Smooth muscle cell (in vitro differentiated cells): ENCODE measurements around the gene TSFM. TPM values are rescaled to one million over a fixed set of nuclear protein-coding genes. Genes with fewer than 3 reads are reported as not detected.
A peak's percentile ranks its signal among the peaks of the same experiment; 100 is the strongest.

ENCODE experiments used
- DNase-seq: peaks from one replicate; lab custom pipeline; 2025; ENCODE audit not compliant: unreplicated experiment; lab: John Stamatoyannopoulos, UW
- H2AFZ ChIP-seq: fragments of 200-600 bp; sonication (generic); 2 replicates; pipeline ENCODE4 v1.6.0; 2016; ENCODE audit warnings: antibody characterized with exemption, low read depth, mild to moderate bottlenecking
- H3F3A ChIP-seq: fragments of 200-600 bp; sonication (generic); 2 replicates; pipeline ENCODE4 v1.6.0; 2017; ENCODE audit warnings: antibody characterized with exemption, low read depth
- H3K27ac ChIP-seq: fragments of 200-600 bp; sonication (generic); 2 replicates; pipeline ENCODE4 v1.5.1; 2016; ENCODE audit warnings: low read depth, mild to moderate bottlenecking
- H3K27me3 ChIP-seq: fragments of 200-600 bp; sonication (generic); 2 replicates; pipeline ENCODE4 v1.6.1; 2016; ENCODE audit warnings: low read depth, mild to moderate bottlenecking
- H3K36me3 ChIP-seq: fragments of 200-600 bp; sonication (generic); 2 replicates; pipeline ENCODE4 v1.5.1; 2016; ENCODE audit warnings: low read depth
- H3K4me1 ChIP-seq: fragments of 200-600 bp; sonication (generic); 2 replicates; pipeline ENCODE4 v1.5.1; 2016; ENCODE audit warnings: low read depth
- H3K4me2 ChIP-seq: fragments of 200-600 bp; sonication (generic); 2 replicates; pipeline ENCODE4 v1.6.0; 2016; ENCODE audit warnings: mild to moderate bottlenecking
- H3K4me3 ChIP-seq: fragments of 200-600 bp; sonication (generic); 2 replicates; pipeline ENCODE4 v1.5.1; 2016; ENCODE audit warnings: mild to moderate bottlenecking
- H3K79me2 ChIP-seq: fragments of 200-600 bp; sonication (generic); 2 replicates; pipeline ENCODE4 v1.6.0; 2016; ENCODE audit warnings: low read depth, mild to moderate bottlenecking
- H3K9ac ChIP-seq: fragments of 200-600 bp; sonication (generic); 2 replicates; pipeline ENCODE4 v1.6.0; 2016; ENCODE audit warnings: low read depth
- H3K9me3 ChIP-seq: fragments of 200-600 bp; sonication (generic); replicated peaks from 2 replicates; pipeline ENCODE4 v1.5.1; 2016; ENCODE audit warnings: low read depth
- H4K20me1 ChIP-seq: fragments of 200-600 bp; sonication (generic); 2 replicates; pipeline ENCODE4 v1.6.0; 2016; ENCODE audit warnings: low read depth
- WGBS: methylation state at CpG from one replicate; pipeline ENCODE4 v1.1.7; 2016; ENCODE audit warnings: low lambda C conversion rate; 5-methylcytosine and 5-hydroxymethylcytosine counted together
- polyA plus RNA-seq: library from polyadenylated mRNA; unstranded; fragments of >200 nt; fragmentation: Nextera tagmentation; extraction: Ambion mirVana; gene quantifications from 2 replicates; pipeline ENCODE4 v1.2.1, GENCODE V29; 2016
- total RNA-seq: library from RNA; depleted of rRNA; stranded (reverse); fragments of >200 nt; gene quantifications from 2 replicates; pipeline ENCODE4 v1.2.3, GENCODE V29; 2014
- TF ChIP-seq, protein P1 (sequence below): fragments of 200-600 bp; sonication (generic); IDR thresholded peaks from 2 replicates; pipeline ENCODE4 v1.5.1; 2017; ENCODE audit warnings: borderline replicate concordance, mild to moderate bottlenecking, antibody characterized with exemption; ENCODE audit not compliant: insufficient read depth, poor library complexity, severe bottlenecking

Gene TSFM
- 14.5 and 16.8 TPM in 2 replicates for total RNA-seq
- polyA plus RNA-seq: 24.0 and 28.5 TPM in 2 replicates

DNA sequence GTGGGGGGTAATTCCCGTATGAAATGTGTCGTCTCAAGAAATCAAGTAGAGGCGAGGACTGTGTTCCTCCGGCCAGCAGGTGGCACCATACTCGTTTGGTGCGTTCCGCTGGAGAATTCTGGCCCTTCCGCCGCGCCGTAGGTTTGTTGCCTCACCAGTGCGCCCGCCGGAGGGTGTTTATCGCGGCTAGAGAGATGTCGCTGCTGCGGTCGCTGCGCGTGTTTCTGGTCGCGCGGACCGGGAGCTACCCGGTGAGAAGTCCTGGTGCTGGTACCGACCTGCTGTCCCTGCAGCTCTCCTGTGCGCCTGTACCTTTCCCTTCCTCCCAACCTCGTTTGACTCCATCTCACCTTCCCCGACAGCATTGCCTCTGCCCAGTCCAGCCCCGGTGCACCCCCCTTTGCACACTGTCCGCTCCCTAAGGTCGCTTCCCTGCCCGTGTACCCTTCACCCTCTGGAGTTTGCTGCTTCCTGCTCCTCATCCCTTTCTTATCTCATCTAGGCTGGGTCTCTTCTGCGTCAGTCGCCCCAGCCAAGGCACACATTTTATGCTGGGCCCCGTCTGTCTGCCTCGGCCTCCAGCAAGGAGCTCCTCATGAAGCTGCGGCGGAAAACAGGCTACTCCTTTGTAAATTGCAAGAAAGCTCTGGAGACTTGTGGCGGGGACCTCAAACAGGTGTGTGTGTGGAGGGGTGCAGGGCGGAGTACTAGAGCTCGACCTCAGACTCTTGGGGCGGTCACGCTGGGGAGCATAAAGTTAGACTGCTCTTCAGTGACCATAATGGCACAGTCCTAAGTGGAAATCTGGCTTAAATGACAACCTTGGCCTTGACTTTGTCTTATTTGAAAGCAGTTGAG is at the start of gene TSFM:
Gene TSFM, plus strand, starts transcription at position 180 of the 858 bp plus-strand sequence. Its CDS starts 15 bp downstream, at position 195.
- peaks cover 19% of the 10 kb centered on the region for H3K79me2 ChIP-seq
- H2AFZ ChIP-seq: peak within 1 kb of the TSS; percentile 56
- no peaks in the 10 kb centered on the region for H3K27me3 ChIP-seq
- WGBS: 4% methylated on average over 43 of the region's 45 CpGs
- no peaks in the 10 kb centered on the region for H3K9me3 ChIP-seq
- no peaks in the 10 kb centered on the region for H3F3A ChIP-seq
- H3K9ac ChIP-seq: peak within 1 kb of the TSS; percentile 77
- DNase-seq: peak; percentile 63
- TF ChIP-seq, protein P1, sequence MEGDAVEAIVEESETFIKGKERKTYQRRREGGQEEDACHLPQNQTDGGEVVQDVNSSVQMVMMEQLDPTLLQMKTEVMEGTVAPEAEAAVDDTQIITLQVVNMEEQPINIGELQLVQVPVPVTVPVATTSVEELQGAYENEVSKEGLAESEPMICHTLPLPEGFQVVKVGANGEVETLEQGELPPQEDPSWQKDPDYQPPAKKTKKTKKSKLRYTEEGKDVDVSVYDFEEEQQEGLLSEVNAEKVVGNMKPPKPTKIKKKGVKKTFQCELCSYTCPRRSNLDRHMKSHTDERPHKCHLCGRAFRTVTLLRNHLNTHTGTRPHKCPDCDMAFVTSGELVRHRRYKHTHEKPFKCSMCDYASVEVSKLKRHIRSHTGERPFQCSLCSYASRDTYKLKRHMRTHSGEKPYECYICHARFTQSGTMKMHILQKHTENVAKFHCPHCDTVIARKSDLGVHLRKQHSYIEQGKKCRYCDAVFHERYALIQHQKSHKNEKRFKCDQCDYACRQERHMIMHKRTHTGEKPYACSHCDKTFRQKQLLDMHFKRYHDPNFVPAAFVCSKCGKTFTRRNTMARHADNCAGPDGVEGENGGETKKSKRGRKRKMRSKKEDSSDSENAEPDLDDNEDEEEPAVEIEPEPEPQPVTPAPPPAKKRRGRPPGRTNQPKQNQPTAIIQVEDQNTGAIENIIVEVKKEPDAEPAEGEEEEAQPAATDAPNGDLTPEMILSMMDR: peak; percentile 91
- H3K4me2 ChIP-seq: peak within 1 kb of the TSS; percentile 93
- no peak within 1 kb of the TSS for H3K27ac ChIP-seq
- H3K4me1 ChIP-seq: peaks cover 8% of the 10 kb centered on the region
- H3K36me3 ChIP-seq: peaks cover 8% of the 10 kb centered on the region
- no peaks in the 10 kb centered on the region for H4K20me1 ChIP-seq
- H3K4me3 ChIP-seq: peak within 1 kb of the TSS; percentile 87

DNA sequence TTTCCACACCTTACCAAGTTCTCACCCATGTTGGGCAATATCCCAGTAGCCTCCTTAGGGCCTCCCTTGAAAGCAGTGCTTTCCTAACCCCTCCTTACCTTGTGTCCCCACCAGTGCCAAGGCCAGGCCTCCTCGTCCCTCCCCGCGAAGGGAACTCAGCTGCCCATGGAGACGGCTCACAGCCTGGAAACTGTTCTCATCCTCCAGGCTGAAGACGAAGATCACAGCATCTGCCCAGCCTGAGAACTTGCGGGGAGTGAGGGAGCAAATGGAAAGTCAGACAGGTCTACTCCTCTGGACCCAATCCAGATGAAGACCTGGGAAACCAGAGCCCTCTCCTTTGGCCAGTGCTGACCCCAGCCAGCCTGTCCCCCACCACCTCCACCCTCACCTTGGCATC is 48.7 kb upstream of the TSFM start:
- Histone ChIP-seq H3F3A (no peaks in the 10 kb centered on the region), H3K79me2 (no peaks in the 10 kb centered on the region), H2AFZ (no peak overlapping the region), H3K4me1 (peaks cover 17% of the 10 kb centered on the region), H3K27ac (no peak overlapping the region), H3K9ac (no peak overlapping the region), H3K27me3 (peaks cover 100% of the 10 kb centered on the region), H3K36me3 (no peaks in the 10 kb centered on the region), H3K4me2 (no peak overlapping the region), H3K4me3 (no peak overlapping the region), H3K9me3 (no peaks in the 10 kb centered on the region), H4K20me1 (no peaks in the 10 kb centered on the region)
- TF ChIP-seq, protein P1: no peak
- 69% methylated on average over 6 of the region's 6 CpGs for WGBS
- DNase-seq: no peak

DNA sequence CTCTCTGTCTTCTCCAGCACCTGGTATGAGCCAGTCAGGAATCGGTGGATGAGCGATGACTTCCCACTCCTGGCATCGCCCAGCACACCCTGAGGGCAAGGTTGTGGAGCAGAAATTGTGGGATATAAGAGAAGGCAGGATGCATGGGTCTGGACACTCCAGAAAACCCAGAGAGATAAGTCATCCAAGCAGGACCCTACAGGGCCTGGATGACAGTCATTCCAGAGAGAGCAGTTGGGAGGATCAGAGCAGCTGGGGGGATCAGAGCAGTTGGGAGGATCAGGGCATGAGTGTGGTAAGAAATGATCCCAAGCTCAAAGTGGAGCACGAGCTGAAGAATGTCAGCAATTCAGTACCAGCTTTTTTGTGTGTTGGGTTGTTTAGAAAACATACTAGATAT is 48.0 kb upstream of the TSFM start:
- Histone ChIP-seq H3K4me2 (no peak overlapping the region), H3F3A (no peaks in the 10 kb centered on the region), H3K27me3 (peaks cover 100% of the 10 kb centered on the region), H2AFZ (no peak overlapping the region), H3K9me3 (no peaks in the 10 kb centered on the region), H3K36me3 (no peaks in the 10 kb centered on the region), H3K4me1 (peaks cover 17% of the 10 kb centered on the region), H3K4me3 (no peak overlapping the region), H3K79me2 (no peaks in the 10 kb centered on the region), H3K9ac (no peak overlapping the region), H3K27ac (no peak overlapping the region), H4K20me1 (no peaks in the 10 kb centered on the region)
- TF ChIP-seq, protein P1: no peak
- 67% methylated on average over 4 of the region's 4 CpGs for WGBS
- no peak for DNase-seq
